GM18907 (cell line): ENCODE measurements around the gene TBC1D1.

Source experiments
- ATAC-seq: cut with Tn5 transposase; IDR thresholded peaks from one replicate; pipeline ENCODE4 v1.9.1; 2021; ENCODE audit warnings: mild to moderate bottlenecking, moderate library complexity; ENCODE audit not compliant: unreplicated experiment

The TBC1D1 gene, protein sequence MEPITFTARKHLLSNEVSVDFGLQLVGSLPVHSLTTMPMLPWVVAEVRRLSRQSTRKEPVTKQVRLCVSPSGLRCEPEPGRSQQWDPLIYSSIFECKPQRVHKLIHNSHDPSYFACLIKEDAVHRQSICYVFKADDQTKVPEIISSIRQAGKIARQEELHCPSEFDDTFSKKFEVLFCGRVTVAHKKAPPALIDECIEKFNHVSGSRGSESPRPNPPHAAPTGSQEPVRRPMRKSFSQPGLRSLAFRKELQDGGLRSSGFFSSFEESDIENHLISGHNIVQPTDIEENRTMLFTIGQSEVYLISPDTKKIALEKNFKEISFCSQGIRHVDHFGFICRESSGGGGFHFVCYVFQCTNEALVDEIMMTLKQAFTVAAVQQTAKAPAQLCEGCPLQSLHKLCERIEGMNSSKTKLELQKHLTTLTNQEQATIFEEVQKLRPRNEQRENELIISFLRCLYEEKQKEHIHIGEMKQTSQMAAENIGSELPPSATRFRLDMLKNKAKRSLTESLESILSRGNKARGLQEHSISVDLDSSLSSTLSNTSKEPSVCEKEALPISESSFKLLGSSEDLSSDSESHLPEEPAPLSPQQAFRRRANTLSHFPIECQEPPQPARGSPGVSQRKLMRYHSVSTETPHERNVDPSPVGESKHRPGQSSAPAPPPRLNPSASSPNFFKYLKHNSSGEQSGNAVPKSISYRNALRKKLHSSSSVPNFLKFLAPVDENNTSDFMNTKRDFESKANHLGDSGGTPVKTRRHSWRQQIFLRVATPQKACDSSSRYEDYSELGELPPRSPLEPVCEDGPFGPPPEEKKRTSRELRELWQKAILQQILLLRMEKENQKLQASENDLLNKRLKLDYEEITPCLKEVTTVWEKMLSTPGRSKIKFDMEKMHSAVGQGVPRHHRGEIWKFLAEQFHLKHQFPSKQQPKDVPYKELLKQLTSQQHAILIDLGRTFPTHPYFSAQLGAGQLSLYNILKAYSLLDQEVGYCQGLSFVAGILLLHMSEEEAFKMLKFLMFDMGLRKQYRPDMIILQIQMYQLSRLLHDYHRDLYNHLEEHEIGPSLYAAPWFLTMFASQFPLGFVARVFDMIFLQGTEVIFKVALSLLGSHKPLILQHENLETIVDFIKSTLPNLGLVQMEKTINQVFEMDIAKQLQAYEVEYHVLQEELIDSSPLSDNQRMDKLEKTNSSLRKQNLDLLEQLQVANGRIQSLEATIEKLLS (N-terminal part only)

DNA sequence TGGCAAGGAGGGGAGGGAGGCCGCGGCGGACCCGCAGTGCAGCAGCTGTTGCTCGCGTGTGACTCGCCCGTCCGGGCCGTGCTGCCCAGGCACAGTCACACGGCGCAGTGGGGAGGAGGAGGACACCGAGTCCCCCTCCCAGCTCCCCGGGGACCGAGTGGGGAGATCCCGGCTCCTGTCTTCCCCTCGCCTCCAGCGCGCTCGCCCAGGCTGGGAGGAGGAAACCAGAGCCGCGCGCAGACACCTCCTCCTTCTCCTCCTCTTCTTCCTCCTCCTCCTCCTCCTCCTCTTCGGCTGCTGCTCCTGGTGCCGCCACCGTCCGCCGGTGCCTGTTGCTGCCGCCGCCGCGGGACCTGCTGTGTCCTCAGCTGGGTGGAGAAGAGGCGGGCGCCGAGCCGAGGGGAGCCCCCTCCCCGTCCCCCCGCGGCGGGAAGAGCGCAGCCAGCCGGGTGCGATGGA, at the start of gene TBC1D1:
TBC1D1 (plus strand) TSS at position 284 of the 459 bp plus-strand sequence. CDS start 11,012 bp downstream, outside the sequence.
- ATAC-seq: peak; percentile 33

DNA sequence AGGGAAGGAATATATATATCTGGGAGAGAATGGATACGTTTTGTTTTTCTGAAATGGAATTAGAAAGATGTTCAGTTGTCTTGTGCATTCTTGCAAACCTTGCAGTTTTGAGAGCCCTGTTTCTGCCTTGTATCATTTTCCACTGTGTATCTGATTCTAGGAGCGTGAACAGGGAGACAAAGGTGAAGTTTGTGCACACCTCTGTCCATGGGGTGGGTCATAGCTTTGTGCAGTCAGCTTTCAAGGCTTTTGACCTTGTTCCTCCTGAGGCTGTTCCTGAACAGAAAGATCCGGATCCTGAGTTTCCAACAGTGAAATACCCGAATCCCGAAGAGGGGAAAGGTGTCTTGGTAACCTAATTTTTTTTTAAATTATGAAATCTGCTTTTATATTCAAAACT, 46.7 kb upstream of the TBC1D1 start:
- ATAC-seq: no peak

- no peak for ATAC-seq
Measured at GRCh38 chr4:37845201-37845600, 45.7 kb upstream of the TBC1D1 start.

DNA sequence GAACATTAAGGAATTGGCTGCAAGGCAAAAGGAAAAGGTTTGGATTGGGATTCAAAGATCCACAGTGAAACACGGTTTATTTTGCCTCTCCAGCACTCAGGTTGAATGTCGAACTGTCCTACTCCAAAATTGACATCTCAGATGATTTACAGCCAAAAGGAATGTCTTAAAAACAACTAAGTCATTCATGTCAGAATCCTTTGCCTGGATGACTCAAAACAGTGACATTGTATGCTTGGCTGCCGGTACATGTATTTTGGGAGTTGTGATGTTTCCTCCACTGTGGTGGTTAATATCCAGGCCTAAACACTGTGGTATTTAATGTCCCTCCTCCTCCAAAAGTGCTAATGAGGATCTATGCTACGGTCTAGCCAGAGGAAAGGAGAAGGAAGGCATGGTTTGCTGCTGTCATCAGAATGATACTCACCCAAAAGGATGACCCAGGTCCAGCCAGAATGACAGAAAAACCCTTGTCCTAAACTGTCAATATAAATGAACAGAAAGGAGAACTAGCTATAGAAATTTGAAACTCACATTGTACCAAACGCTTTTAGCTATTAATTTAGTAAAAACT, 43.5 kb upstream of the TBC1D1 start:
- no peak for ATAC-seq

DNA sequence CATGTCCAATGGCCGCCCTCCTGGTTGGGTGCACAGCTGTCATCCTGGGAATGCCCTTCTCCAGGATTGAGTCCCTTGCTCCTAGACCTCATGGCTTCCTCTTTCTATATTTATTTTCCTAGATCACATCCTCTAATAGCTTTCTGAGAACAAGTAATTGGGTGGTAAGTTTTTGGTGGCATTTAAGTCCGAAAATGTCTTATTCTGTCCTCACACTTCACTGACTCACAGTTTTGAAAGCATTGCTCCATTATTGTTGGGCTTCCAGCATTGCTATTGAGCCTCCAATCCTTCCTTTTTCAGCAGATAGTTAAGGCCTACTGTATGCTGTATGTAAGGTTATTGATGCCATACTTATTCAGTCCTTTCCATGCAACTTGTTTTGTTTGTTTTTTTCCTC, 38.5 kb upstream of the TBC1D1 start:
- no peak for ATAC-seq

GRCh38 chr4:37858112-37858511, 32.8 kb upstream of the TBC1D1 start:
- no peak for ATAC-seq

DNA sequence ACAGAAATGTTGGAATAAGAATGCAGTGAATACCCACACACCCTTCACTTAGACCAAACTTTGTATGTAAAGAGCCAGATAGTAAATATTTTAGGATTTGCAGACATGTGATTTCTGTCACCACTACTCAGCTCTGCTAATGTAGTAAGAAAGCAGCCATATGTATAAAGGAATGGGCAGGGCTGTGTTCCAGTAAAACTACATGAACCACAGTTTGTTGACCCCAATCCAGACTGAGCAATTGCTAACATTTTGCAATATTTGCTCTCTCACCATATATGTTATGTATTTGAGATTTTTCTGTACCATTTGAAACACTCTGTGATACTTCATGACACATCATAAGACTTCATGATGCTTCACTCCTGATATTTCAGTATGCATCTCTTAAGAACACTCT, 32.0 kb upstream of the TBC1D1 start:
- no peak for ATAC-seq

GRCh38 chr4:37860266-37860665, 30.6 kb upstream of the TBC1D1 start:
- no peak for ATAC-seq

DNA sequence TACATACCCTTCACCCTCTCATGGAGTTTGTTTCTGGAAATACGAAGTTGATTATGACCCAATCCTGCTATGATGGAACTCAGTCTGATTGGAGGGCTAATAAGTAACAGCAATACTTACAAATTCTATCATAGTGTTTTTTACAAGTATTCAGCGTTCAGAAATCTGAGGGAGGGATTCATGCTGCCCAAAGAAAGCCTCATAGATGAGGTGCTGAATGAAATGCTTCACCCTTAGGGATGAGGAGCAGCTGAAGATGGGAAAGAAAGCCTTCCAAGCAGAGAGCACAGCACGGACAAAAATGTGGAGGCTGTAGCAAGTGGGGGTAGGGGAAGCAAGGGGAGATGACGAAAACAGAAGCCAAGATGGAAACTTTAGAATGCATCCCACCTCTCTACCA, 27.9 kb upstream of the TBC1D1 start:
- ATAC-seq: no peak

GRCh38 chr4:37864786-37865185, 26.1 kb upstream of the TBC1D1 start:
- no peak for ATAC-seq

GRCh38 chr4:37865450-37865849, 25.4 kb upstream of the TBC1D1 start:
- no peak for ATAC-seq

DNA sequence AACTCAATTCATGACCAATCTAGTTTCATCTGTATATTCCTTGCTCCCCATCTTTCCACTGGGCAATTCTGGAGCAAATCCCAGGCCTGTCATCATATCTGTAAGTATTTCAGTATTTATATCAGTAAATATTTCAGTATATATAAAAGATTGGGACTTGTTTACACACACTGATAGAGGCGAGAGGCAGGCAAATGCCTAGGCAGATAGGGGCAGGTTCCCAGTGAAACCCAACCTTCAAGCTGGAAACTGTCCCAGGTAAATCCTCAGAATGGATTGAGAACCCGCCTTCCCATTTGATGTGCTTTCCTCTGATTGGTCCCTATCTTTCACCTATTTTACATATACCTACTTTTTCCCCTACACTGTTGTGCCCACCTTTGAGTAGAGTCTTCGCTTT, 23.8 kb upstream of the TBC1D1 start:
- no peak for ATAC-seq

DNA sequence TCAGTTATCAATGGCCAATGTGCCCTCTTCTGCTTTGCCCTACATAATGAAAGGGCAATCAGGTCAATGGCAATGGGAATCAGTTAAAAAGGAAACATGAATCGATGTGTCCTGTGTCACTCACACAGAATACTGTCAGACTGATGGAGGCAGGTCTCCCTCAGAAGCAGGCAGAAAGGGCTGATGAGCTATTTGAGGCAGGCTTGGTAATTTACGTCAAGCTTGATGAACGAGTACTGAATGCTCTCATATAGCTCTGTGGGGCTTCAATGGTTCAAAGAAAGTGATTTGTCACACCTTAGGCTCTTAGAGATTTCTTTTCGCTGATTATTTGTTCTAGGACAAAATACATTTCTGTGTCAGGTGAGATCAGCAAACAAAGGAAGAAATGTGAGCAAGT, 22.6 kb upstream of the TBC1D1 start:
- no peak for ATAC-seq

DNA sequence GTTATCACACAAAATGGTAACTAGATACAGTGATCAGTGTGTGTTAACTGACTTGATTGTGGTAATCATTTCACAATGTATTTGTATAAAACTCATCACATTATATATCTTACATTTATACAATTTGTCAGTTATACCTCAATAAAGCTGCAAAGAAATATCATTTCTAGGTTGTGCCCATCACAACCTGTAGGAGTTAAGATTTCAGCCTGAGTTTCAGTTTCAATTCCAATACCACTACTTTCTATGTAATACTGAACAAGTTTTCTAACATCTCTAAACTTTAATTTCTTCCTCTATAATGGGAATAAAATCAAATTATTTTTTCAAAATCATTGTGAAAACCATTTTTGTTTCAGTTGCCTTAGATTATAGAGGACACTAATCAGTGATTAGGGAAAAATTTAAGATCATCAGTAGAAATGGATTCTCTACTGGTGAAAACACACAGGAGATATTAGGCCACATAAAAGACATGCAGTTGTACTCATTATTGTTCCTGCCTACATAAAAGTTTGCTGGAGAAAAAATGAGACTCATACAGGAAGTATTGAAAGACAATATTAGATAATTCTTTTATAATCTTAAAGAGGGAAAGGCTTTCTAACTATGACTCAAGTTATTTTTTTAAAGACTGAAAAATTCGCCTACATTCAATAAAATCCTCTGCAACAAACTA, 18.4 kb upstream of the TBC1D1 start:
- ATAC-seq: peak; percentile 63

GRCh38 chr4:37873386-37873785, 17.5 kb upstream of the TBC1D1 start:
- ATAC-seq: no peak

GRCh38 chr4:37876156-37876555, 14.7 kb upstream of the TBC1D1 start:
- no peak for ATAC-seq

GRCh38 chr4:37879365-37879764, 11.5 kb upstream of the TBC1D1 start:
- no peak for ATAC-seq

- no peak for ATAC-seq
Measured at GRCh38 chr4:37881811-37882210, 9.1 kb upstream of the TBC1D1 start.

DNA sequence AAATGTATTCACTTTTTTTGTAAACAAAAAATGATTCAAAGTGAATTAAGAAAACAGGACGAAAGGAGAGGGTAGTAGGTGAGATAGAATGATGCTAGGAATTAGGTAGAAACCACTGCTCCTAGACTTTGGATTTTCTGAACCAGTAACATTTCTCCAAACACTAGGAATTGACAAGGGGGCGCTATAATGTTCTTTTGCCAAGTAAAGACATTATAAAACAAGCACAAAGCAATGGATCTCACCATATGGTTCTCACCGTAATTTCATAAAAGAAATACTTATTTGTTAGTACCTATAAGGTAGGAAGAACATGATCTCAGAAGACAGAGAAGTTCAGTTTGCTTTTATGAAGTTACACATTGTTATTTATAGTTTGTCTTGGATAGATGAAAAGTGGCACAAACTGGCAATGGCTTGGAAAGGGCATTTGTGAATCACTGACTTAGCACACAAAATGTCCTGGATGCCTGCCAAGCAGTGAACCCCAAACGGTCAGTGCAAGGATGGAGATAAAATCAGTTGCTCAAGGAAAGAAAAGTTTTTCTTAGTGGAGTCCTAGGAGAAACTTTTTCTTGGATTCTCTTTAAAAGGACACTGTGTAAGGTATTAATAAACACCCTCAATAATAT, 8.1 kb upstream of the TBC1D1 start:
- no peak for ATAC-seq
